ENCODE data around the gene SENP3. TPM values are rescaled to one million over a fixed set of nuclear protein-coding genes. Genes with fewer than 3 reads are reported as not detected.
"Not testable (repeated sequence)": the region's sequence is repeated elsewhere in the genome, so short reads cannot be mapped to it uniquely, and the experiment has no call there.

The SENP3 gene
- total RNA-seq, 1 donor from 2014 or later: 33.0 TPM

GRCh38 chr17:7586673-7587419 is 25.1 kb downstream of the SENP3 start:
- no peak for DNase-seq (ENCODE audit: missing footprints)
- no peak for ATAC-seq
- intact Hi-C loops (cut with DNase I): loop anchor here (5.0 to 10.0 kb wide), 3 partner anchors 150 to 262 kb away; partner anchors contain the start of genes FGF11, NEURL4, TMEM102 and TMEM95

- DNase-seq (ENCODE audit: missing footprints) (no peak), ATAC-seq (no peak)
- intact Hi-C loops (cut with DNase I): loop anchor here (5.0 to 10.0 kb wide), 3 partner anchors 150 to 263 kb away; partner anchors contain the start of genes FGF11, NEURL4, TMEM102 and TMEM95
Observed at GRCh38 chr17:7587420-7588151, 25.9 kb downstream of the SENP3 start.

- intact Hi-C loops (cut with DNase I): loop anchor here (5.0 to 10.0 kb wide), 3 partner anchors 151 to 264 kb away; partner anchors contain the start of genes FGF11, NEURL4, TMEM102 and TMEM95
- ATAC-seq (peak; percentile 2), DNase-seq (ENCODE audit: missing footprints) (no peak)
Observed at GRCh38 chr17:7588553-7589203, 27.0 kb downstream of the SENP3 start.

GRCh38 chr17:7589204-7589868 is 27.6 kb downstream of the SENP3 start:
- ATAC-seq (peak; percentile 84), DNase-seq (ENCODE audit: missing footprints) (peak; percentile 94)
- intact Hi-C loops (cut with DNase I): loop anchor here (5.0 to 10.0 kb wide), 3 partner anchors 152 to 265 kb away; partner anchors contain the start of genes FGF11, NEURL4, TMEM102 and TMEM95

- intact Hi-C loops (cut with DNase I): loop anchor here (5.0 to 10.0 kb wide), 3 partner anchors 153 to 265 kb away; partner anchors contain the start of genes FGF11, NEURL4, TMEM102 and TMEM95
- DNase-seq (ENCODE audit: missing footprints): no peak
- no peak for ATAC-seq
Observed at GRCh38 chr17:7589891-7590691, 28.4 kb downstream of the SENP3 start, which contains the start of gene SOX15. Gene SOX15, minus strand, starts transcription at chr17:7590094. Its CDS starts 418 bp downstream, at chr17:7589676.

- no peak for ATAC-seq
- intact Hi-C loops (cut with DNase I): no loop called here
- no peak for DNase-seq (ENCODE audit: missing footprints)
Observed at GRCh38 chr17:7590743-7591142, 29.0 kb downstream of the SENP3 start.

- DNase-seq (ENCODE audit: missing footprints) (no peak), ATAC-seq (no peak)
- intact Hi-C loops (cut with DNase I): no loop called here
Observed at GRCh38 chr17:7591596-7591995, 29.9 kb downstream of the SENP3 start.

- no peak for ATAC-seq
- intact Hi-C loops (cut with DNase I): no loop called here
- no peak for DNase-seq (ENCODE audit: missing footprints)
Observed at GRCh38 chr17:7592422-7593021, 30.8 kb downstream of the SENP3 start.

GRCh38 chr17:7593296-7593695 is 31.6 kb downstream of the SENP3 start:
- intact Hi-C loops (cut with DNase I): no loop called here
- DNase-seq (ENCODE audit: missing footprints) (no peak), ATAC-seq (no peak)

GRCh38 chr17:7597561-7597960 is 35.8 kb downstream of the SENP3 start:
- DNase-seq (ENCODE audit: missing footprints); ATAC-seq; intact Hi-C loops (cut with DNase I): not testable (repeated sequence)

- ATAC-seq: peak; percentile 96
- intact Hi-C loops (cut with DNase I): no loop called here
Observed at GRCh38 chr17:7606280-7606679, 44.6 kb downstream of the SENP3 start.

GRCh38 chr17:7610641-7611040 is 48.9 kb downstream of the SENP3 start:
- ATAC-seq (no peak), DNase-seq (ENCODE audit: missing footprints) (no peak)
- intact Hi-C loops (cut with DNase I): no loop called here

More at GRCh38 chr17:7606280-7606679, 44.6 kb downstream of the SENP3 start:
- DNase-seq (ENCODE audit: missing footprints): no peak

GRCh38 chr17:7611635-7612293 is 50.0 kb downstream of the SENP3 start:
- DNase-seq (ENCODE audit: missing footprints) (no peak), ATAC-seq (no peak)
- intact Hi-C loops (cut with DNase I): no loop called here

- DNase-seq (ENCODE audit: missing footprints) (no peak), ATAC-seq (no peak)
- intact Hi-C loops (cut with DNase I): no loop called here
Observed at GRCh38 chr17:7612294-7612640, 50.5 kb downstream of the SENP3 start.

- intact Hi-C loops (cut with DNase I): no loop called here
- DNase-seq (ENCODE audit: missing footprints): no peak
- ATAC-seq: no peak
Observed at GRCh38 chr17:7613769-7614424, 52.2 kb downstream of the SENP3 start.
